GM12878 (cell line): ENCODE results near the gene OR56B1. TPM values are rescaled to one million over a fixed set of nuclear protein-coding genes. Genes with fewer than 3 reads are reported as not detected.

Experiments
- ATAC-seq: fragments of 200-7000 bp; cut with Tn5 transposase; 3 replicates; pipeline ENCODE4 v1.9.1; 2020; ENCODE audit warnings: mild to moderate bottlenecking, moderate library complexity
- BruUV-seq: library from RNA; stranded (reverse); fragments of 400-500 nt; replicated peaks from 2 replicates; lab custom pipeline; 2021; lab: Mats Ljungman, UMichigan
- CTCF ChIA-PET: fragments of 300-600 bp; sonication (Branson Sonifier 250); formaldehyde crosslinking; extraction: SDS; loops from one replicate; lab custom pipeline; 2021; ENCODE audit warnings: inconsistent platforms; lab: Yijun Ruan, JAX
- POLR2A ChIA-PET: fragments of 350-600 bp; formaldehyde crosslinking; extraction: SDS; loops from one replicate; lab custom pipeline; 2021; ENCODE audit warnings: inconsistent platforms; lab: Charles Lee
- RAD21 ChIA-PET: fragments of 300-600 bp; sonication (Branson Sonifier 250); formaldehyde crosslinking; loops from one replicate; lab custom pipeline; 2023; ENCODE audit warnings: antibody characterized with exemption; ENCODE audit not compliant: unreplicated experiment; lab: Charles Lee
- SMC1A ChIA-PET: fragments of 300-600 bp; sonication (Branson Sonifier 250); formaldehyde crosslinking; loops from one replicate; lab custom pipeline; 2023; ENCODE audit not compliant: unreplicated experiment, uncharacterized antibody; lab: Charles Lee
- DNase-seq: peaks from one replicate; pipeline ENCODE4 v3.0.0-alpha.2; 2011; ENCODE audit warnings: low read depth, low spot score
- FAIRE-seq: peaks from 3 replicates; lab custom pipeline; 2011; peaks lifted over from hg19 to GRCh38; lab: Jason Lieb, UNC
- H2AFZ ChIP-seq: 2 replicates; pipeline ENCODE4 v1.6.0; 2011; ENCODE audit warnings: low read depth, low read length, control low read depth; ENCODE audit not compliant: control insufficient read depth
- H3K27ac ChIP-seq: 2 replicates; pipeline ENCODE4 v1.5.1; 2011; ENCODE audit warnings: control low read depth; ENCODE audit not compliant: control insufficient read depth, insufficient read depth
- H3K27me3 ChIP-seq, 2 experiments: replicated peaks in 1 of 2; 2 replicates each; pipeline versions ENCODE4 v1.6.0 to v1.6.1; 2011; ENCODE audit warnings: low read length in 1 of 2; ENCODE audit not compliant: control insufficient read depth in 2 of 2, insufficient read depth in 2 of 2
- H3K36me3 ChIP-seq, 2 experiments: 2 replicates each; pipeline ENCODE4 v1.5.1; 2011; ENCODE audit warnings: low read length in 1 of 2; ENCODE audit not compliant: control insufficient read depth in 2 of 2, insufficient read depth in 2 of 2
- H3K4me1 ChIP-seq: 2 replicates; pipeline ENCODE4 v1.6.1; 2011; ENCODE audit warnings: mild to moderate bottlenecking, low read length, moderate library complexity, mixed read lengths; ENCODE audit not compliant: control insufficient read depth, insufficient read depth
- H3K4me2 ChIP-seq: 2 replicates; pipeline ENCODE4 v1.6.0; 2011; ENCODE audit warnings: control low read depth; ENCODE audit not compliant: control insufficient read depth, insufficient read depth
- H3K4me3 ChIP-seq: fragments of 200-600 bp; sonication (generic); 2 replicates; pipeline ENCODE4 v1.5.1; 2016
- H3K79me2 ChIP-seq: 2 replicates; pipeline ENCODE4 v1.6.0; 2011; ENCODE audit warnings: low read length; ENCODE audit not compliant: control insufficient read depth, insufficient read depth
- H3K9ac ChIP-seq: 2 replicates; pipeline ENCODE4 v1.8.0; 2011; ENCODE audit warnings: low read length, control low read depth, mixed read lengths; ENCODE audit not compliant: control insufficient read depth, insufficient read depth
- H3K9me3 ChIP-seq: replicated peaks from 3 replicates; pipeline ENCODE4 v1.5.1; 2011; ENCODE audit warnings: mild to moderate bottlenecking, low read length; ENCODE audit not compliant: control insufficient read depth, insufficient read depth
- H4K20me1 ChIP-seq: 2 replicates; pipeline ENCODE4 v1.6.0; 2011; ENCODE audit not compliant: control insufficient read depth, insufficient read depth
- ATF7 ChIP-seq: fragments of 450-650 bp; IDR thresholded peaks from 2 replicates; pipeline ENCODE4 v1.6.1; 2016; ENCODE audit warnings: low read depth, mild to moderate bottlenecking
- BHLHE40 ChIP-seq, 2 experiments: fragments of 450-650 bp in 1 of 2; IDR thresholded peaks; 2 replicates each; pipeline ENCODE4 v1.6.1; 2011 to 2017; ENCODE audit warnings: low read depth in 2 of 2, borderline replicate concordance in 1 of 2, improper control_type of control experiment in 1 of 2, low read length in 1 of 2, mild to moderate bottlenecking in 1 of 2
- CBX5 ChIP-seq: sonication (generic); IDR thresholded peaks from 2 replicates; pipeline ENCODE4 v1.6.1; 2016; ENCODE audit warnings: low read depth, moderate library complexity, mild to moderate bottlenecking, inconsistent platforms
- HSF1 ChIP-seq: fragments of 150-350 bp; IDR thresholded peaks from 2 replicates; pipeline ENCODE4 v1.6.1; 2014; ENCODE audit warnings: mild to moderate bottlenecking, low read depth, low read length
- MAX ChIP-seq: IDR thresholded peaks from 2 replicates; pipeline ENCODE4 v1.6.1; 2012; ENCODE audit warnings: low read depth, low read length, improper control_type of control experiment
- MTA3 ChIP-seq: IDR thresholded peaks from 2 replicates; pipeline ENCODE4 v1.6.1; 2012; ENCODE audit warnings: low read length, inconsistent platforms, borderline replicate concordance
- NFYB ChIP-seq: IDR thresholded peaks from 2 replicates; pipeline ENCODE4 v1.6.1; 2011; ENCODE audit warnings: low read depth, mild to moderate bottlenecking, low read length, improper control_type of control experiment, moderate library complexity; ENCODE audit not compliant: insufficient read depth
- POLR2AphosphoS5 ChIP-seq: IDR thresholded peaks from 2 replicates; pipeline ENCODE4 v1.6.1; 2011; ENCODE audit warnings: mild to moderate bottlenecking, low read length, inconsistent platforms
- SKIL ChIP-seq: fragments of 450-650 bp; IDR thresholded peaks from 2 replicates; pipeline ENCODE4 v1.6.1; 2017; ENCODE audit warnings: mild to moderate bottlenecking, low read depth, inconsistent platforms; ENCODE audit not compliant: poor library complexity, severe bottlenecking
- WGBS: methylation state at CpG from one replicate; pipeline ENCODE4 v1.1.6; 2016; ENCODE audit warnings: low lambda C conversion rate; ENCODE audit not compliant: insufficient replicate concordance, insufficient coverage; ENCODE audit errors: missing lambda C conversion rate; 5-methylcytosine and 5-hydroxymethylcytosine counted together
- in situ Hi-C: fragments of 300-500 bp; cut with MboI; formaldehyde crosslinking; loops from 9 replicates; pipeline ENCODE4 v1.14.3; 2018; ENCODE audit warnings: mixed read lengths
- intact Hi-C: fragments of 100-400 bp; cut with micrococcal nuclease; formaldehyde crosslinking; loops from one replicate; pipeline ENCODE4 v1.14.2; 2022; ENCODE audit not compliant: unreplicated experiment
- polyA plus RNA-seq, 11 experiments: library from polyadenylated mRNA; depleted of rRNA in 4 of 11; unstranded in 6 of 11; stranded (reverse) in 5 of 11; fragments of >200 nt; fragmentation: Nextera tagmentation in 4 of 11; fragmentation: Illumina TruSeq in 1 of 11; extraction: Ambion mirVana in 4 of 11; extraction: Trizol in 1 of 11; gene quantifications; 1 replicate in 1 of 11; 2 replicates in 10 of 11; pipeline versions ENCODE4 v1.2.1 to v1.2.3, GENCODE V29; 2011 to 2016; ENCODE audit warnings: inconsistent platforms in 2 of 11, missing spikeins in 2 of 11, low read depth in 1 of 11
- total RNA-seq, 4 experiments: library from RNA; depleted of rRNA in 3 of 4; stranded (reverse); fragments of >200 nt in 3 of 4; fragmentation: Illumina TruSeq in 1 of 4; extraction: Trizol in 1 of 4; gene quantifications; 2 replicates each; pipeline versions ENCODE4 v1.2.1 to v1.2.3, GENCODE V29; 2013 to 2021

OR56B1 gene
- total and polyA plus RNA-seq, 10 of the 15 experiments (the other 5 are each of a cell fraction or from before 2014, with no cell fraction given): 0.04 to 0.71 (median 0.36) TPM; not detected in 3

GRCh38 chr11:5737091-5737490 is 843 bp downstream of the OR56B1 start (continued):
- TF ChIP-seq POLR2AphosphoS5: no peak
- TF ChIP-seq HSF1: no peak
- no peak for TF ChIP-seq MTA3
- no peak for TF ChIP-seq ATF7
- TF ChIP-seq, all 136 proteins: peak for 0

- FAIRE-seq (no peak), ATAC-seq (no peak), DNase-seq (no peak)
- in situ Hi-C loops (no loop called here), intact Hi-C loops (no loop called here)
- Histone ChIP-seq H4K20me1 (no peaks in the 10 kb centered on the region), H3K9ac (no peak overlapping the region), H3K27ac (no peak overlapping the region), H3K36me3 (no peaks in the 10 kb centered on the region), H3K4me1 (no peaks in the 10 kb centered on the region), H3K9me3 (no peaks in the 10 kb centered on the region; the same call in 2 of the 3 replicates), H2AFZ (no peak overlapping the region), H3K79me2 (no peaks in the 10 kb centered on the region), H3K27me3 (no peaks in the 10 kb centered on the region), H3K4me2 (no peak overlapping the region), H3K4me3 (no peak overlapping the region)
- CTCF ChIA-PET: interaction anchor here (0.6 to 1.1 kb wide), 3 partner anchors 19 to 266 kb away, joined by 3 read pairs; no protein-coding TSS in a partner anchor
- no TSS peak for BruUV-seq
- POLR2A ChIA-PET: no interaction called here
- WGBS: 62% methylated on average over 6 of the region's 6 CpGs
- no peak for TF ChIP-seq MAX
- no peak for TF ChIP-seq BHLHE40 (IDR thresholded peaks at IDR 0.05; ENCODE audit: borderline replicate concordance in 1 of 2, low read depth in 2 of 2, low read length in 1 of 2)
- no peak for TF ChIP-seq SKIL
- no peak for TF ChIP-seq CBX5
- no peak for TF ChIP-seq NFYB
- SMC1A ChIA-PET: no interaction called here
- RAD21 ChIA-PET: no interaction called here
Observed at GRCh38 chr11:5737670-5738392, 1.6 kb downstream of the OR56B1 start.
